PC-9 (cell line): ENCODE data around the gene TTLL8. TPM values are rescaled to one million over a fixed set of nuclear protein-coding genes. Genes with fewer than 3 reads are reported as not detected.

Source experiments
- BruUV-seq: library from RNA; stranded (reverse); fragments of 400-500 nt; replicated peaks from 2 replicates; lab custom pipeline; 2021; lab: Mats Ljungman, UMichigan
- CTCF ChIA-PET: fragments of 300-600 bp; sonication (Branson Sonifier 250); formaldehyde crosslinking; loops from one replicate; lab custom pipeline; 2022; ENCODE audit warnings: antibody characterized with exemption; lab: Charles Lee
- POLR2A ChIA-PET: fragments of 300-600 bp; sonication (Branson Sonifier 250); formaldehyde crosslinking; loops from one replicate; lab custom pipeline; 2022; ENCODE audit warnings: antibody characterized with exemption; ENCODE audit not compliant: unreplicated experiment; lab: Charles Lee
- DNase-seq, 2 experiments: peaks; one replicate each; pipeline versions ENCODE4 v3.0.0 to v3.0.0-alpha.2; 2015 to 2022; ENCODE audit warnings: mixed read lengths in 1 of 2
- H2AFZ ChIP-seq: fragments of 200-600 bp; sonication (generic); 2 replicates; pipeline ENCODE4 v1.8.1; 2017; ENCODE audit warnings: antibody characterized with exemption
- H3F3A ChIP-seq: fragments of 200-600 bp; sonication (generic); 2 replicates; pipeline ENCODE4 v1.8.1; 2017; ENCODE audit warnings: antibody characterized with exemption, mild to moderate bottlenecking, low read depth; ENCODE audit not compliant: insufficient read depth
- H3K27ac ChIP-seq: fragments of 200-600 bp; sonication (generic); 2 replicates; pipeline ENCODE4 v1.6.1; 2016; ENCODE audit warnings: mixed run types
- H3K27me3 ChIP-seq: fragments of 200-600 bp; sonication (generic); 2 replicates; pipeline ENCODE4 v1.6.1; 2016; ENCODE audit warnings: low read depth, mixed run types; ENCODE audit not compliant: insufficient read depth
- H3K36me3 ChIP-seq: fragments of 200-600 bp; sonication (generic); 2 replicates; pipeline ENCODE4 v1.6.1; 2016; ENCODE audit warnings: low read depth, mixed run types
- H3K4me1 ChIP-seq: fragments of 200-600 bp; sonication (generic); replicated peaks from 2 replicates; pipeline ENCODE4 v1.6.1; 2016; ENCODE audit warnings: mixed run types; ENCODE audit not compliant: insufficient read depth
- H3K4me2 ChIP-seq: fragments of 200-600 bp; sonication (generic); 2 replicates; pipeline ENCODE4 v1.6.1; 2017; ENCODE audit warnings: mixed run types
- H3K4me3 ChIP-seq: fragments of 200-600 bp; sonication (generic); 2 replicates; pipeline ENCODE4 v1.6.1; 2016; ENCODE audit warnings: mixed run types
- H3K79me2 ChIP-seq: fragments of 200-600 bp; sonication (generic); 2 replicates; pipeline ENCODE4 v1.6.1; 2017; ENCODE audit warnings: low read depth, mixed run types
- H3K9me2 ChIP-seq: fragments of 200-600 bp; sonication (generic); 2 replicates; pipeline ENCODE4 v1.8.1; 2017; ENCODE audit warnings: mild to moderate bottlenecking; ENCODE audit not compliant: insufficient read depth
- H3K9me3 ChIP-seq: fragments of 200-600 bp; sonication (generic); 2 replicates; pipeline ENCODE4 v1.8.1; 2016; ENCODE audit warnings: low read depth; ENCODE audit not compliant: insufficient read depth
- H4K20me1 ChIP-seq: fragments of 200-600 bp; sonication (generic); 2 replicates; pipeline ENCODE4 v1.8.1; 2017; ENCODE audit not compliant: insufficient read depth
- CTCF ChIP-seq: fragments of 200-600 bp; sonication (generic); conservative IDR thresholded peaks from 2 replicates; pipeline ENCODE4 v1.6.1; 2017; ENCODE audit warnings: mixed run types, antibody characterized with exemption, mild to moderate bottlenecking, moderate library complexity
- EZH2 ChIP-seq: fragments of 200-600 bp; sonication (generic); IDR thresholded peaks from 2 replicates; pipeline ENCODE4 v1.8.0; 2017; ENCODE audit warnings: antibody characterized with exemption, low read depth
- intact Hi-C: fragments of 100-400 bp; cut with micrococcal nuclease; formaldehyde crosslinking; loops from one replicate; pipeline ENCODE4 v1.10.0; 2022; ENCODE audit not compliant: unreplicated experiment
- total RNA-seq: library from RNA; stranded (reverse); gene quantifications from 2 replicates; pipeline ENCODE4 v1.2.3, GENCODE V29; 2021

TTLL8 gene
- total RNA-seq, 1 experiment from 2014 or later: not detected

GRCh38 chr22:50085211-50085972 is 27.3 kb upstream of the TTLL8 start, which contains the start of gene MLC1:
MLC1 (minus strand) TSS chr22:50085426; CDS start chr22:50084902, 524 bp downstream.
- no peak for TF ChIP-seq EZH2
- no peak for TF ChIP-seq CTCF

GRCh38 chr22:50084614-50085021 is 26.5 kb upstream of the TTLL8 start:
- intact Hi-C loops: no loop called here
- no peak overlapping the region for H3K27ac ChIP-seq
- CTCF ChIA-PET: no interaction called here
- H4K20me1 ChIP-seq: no peaks in the 10 kb centered on the region
- H2AFZ ChIP-seq: no peak overlapping the region
- H3F3A ChIP-seq: no peaks in the 10 kb centered on the region
- TF ChIP-seq CTCF (no peak), EZH2 (no peak)
- no peak for DNase-seq
- POLR2A ChIA-PET: interaction anchor here (0.5 kb wide), 1 partner anchor 9 kb away, joined by 4 read pairs; no protein-coding TSS in a partner anchor
- no peaks in the 10 kb centered on the region for H3K9me2 ChIP-seq
- no peaks in the 10 kb centered on the region for H3K4me1 ChIP-seq
- no peaks in the 10 kb centered on the region for H3K9me3 ChIP-seq
- no peak overlapping the region for H3K4me2 ChIP-seq
- BruUV-seq: no TSS peak
- no peaks in the 10 kb centered on the region for H3K79me2 ChIP-seq
- H3K4me3 ChIP-seq: no peak overlapping the region
- no peaks in the 10 kb centered on the region for H3K36me3 ChIP-seq
- peaks cover 26% of the 10 kb centered on the region for H3K27me3 ChIP-seq

More at GRCh38 chr22:50085211-50085972, 27.3 kb upstream of the TTLL8 start, which contains the start of gene MLC1:
- DNase-seq: no peak
- intact Hi-C loops: no loop called here
- H3K4me1 ChIP-seq: no peaks in the 10 kb centered on the region
- ChIA-PET CTCF (no interaction called here), POLR2A (interaction anchor here (0.5 kb wide), 1 partner anchor 9 kb away, joined by 4 read pairs; no protein-coding TSS in a partner anchor)
- H3K36me3 ChIP-seq: no peaks in the 10 kb centered on the region
- no peak within 1 kb of the TSS for H3K4me2 ChIP-seq
- H3K27me3 ChIP-seq: peaks cover 21% of the 10 kb centered on the region
- H3K27ac ChIP-seq: no peak within 1 kb of the TSS
- no peaks in the 10 kb centered on the region for H3K9me2 ChIP-seq
- H3K79me2 ChIP-seq: no peaks in the 10 kb centered on the region
- no peaks in the 10 kb centered on the region for H3K9me3 ChIP-seq
- BruUV-seq: no TSS peak
- H2AFZ ChIP-seq: no peak within 1 kb of the TSS
- no peaks in the 10 kb centered on the region for H3F3A ChIP-seq
- H4K20me1 ChIP-seq: no peaks in the 10 kb centered on the region
- H3K4me3 ChIP-seq: no peak within 1 kb of the TSS

GRCh38 chr22:50084080-50084477 is 26.0 kb upstream of the TTLL8 start:
- Histone ChIP-seq H3K9me3 (no peaks in the 10 kb centered on the region), H4K20me1 (no peaks in the 10 kb centered on the region), H3K27me3 (peaks cover 23% of the 10 kb centered on the region)

More at GRCh38 chr22:50084080-50084477, 26.0 kb upstream of the TTLL8 start:
- DNase-seq: no peak
- BruUV-seq: no TSS peak
- no peak overlapping the region for H3K4me2 ChIP-seq
- no peak overlapping the region for H3K27ac ChIP-seq
- no peak overlapping the region for H3K4me3 ChIP-seq
- intact Hi-C loops: no loop called here
- no peaks in the 10 kb centered on the region for H3F3A ChIP-seq
- no peaks in the 10 kb centered on the region for H3K36me3 ChIP-seq
- no peaks in the 10 kb centered on the region for H3K4me1 ChIP-seq
- no peak overlapping the region for H2AFZ ChIP-seq
- CTCF ChIA-PET: no interaction called here
- POLR2A ChIA-PET: no interaction called here
- H3K9me2 ChIP-seq: no peaks in the 10 kb centered on the region
- TF ChIP-seq CTCF: no peak
- no peak for TF ChIP-seq EZH2
- H3K79me2 ChIP-seq: no peaks in the 10 kb centered on the region
